ENCODE results near the gene RGS6.

The RGS6 gene

GRCh38 chr14:72608391-72609204 is 676.4 kb downstream of the RGS6 start:
- DNase-seq (ENCODE audit: low spot score) = peak; percentile 94

DNA sequence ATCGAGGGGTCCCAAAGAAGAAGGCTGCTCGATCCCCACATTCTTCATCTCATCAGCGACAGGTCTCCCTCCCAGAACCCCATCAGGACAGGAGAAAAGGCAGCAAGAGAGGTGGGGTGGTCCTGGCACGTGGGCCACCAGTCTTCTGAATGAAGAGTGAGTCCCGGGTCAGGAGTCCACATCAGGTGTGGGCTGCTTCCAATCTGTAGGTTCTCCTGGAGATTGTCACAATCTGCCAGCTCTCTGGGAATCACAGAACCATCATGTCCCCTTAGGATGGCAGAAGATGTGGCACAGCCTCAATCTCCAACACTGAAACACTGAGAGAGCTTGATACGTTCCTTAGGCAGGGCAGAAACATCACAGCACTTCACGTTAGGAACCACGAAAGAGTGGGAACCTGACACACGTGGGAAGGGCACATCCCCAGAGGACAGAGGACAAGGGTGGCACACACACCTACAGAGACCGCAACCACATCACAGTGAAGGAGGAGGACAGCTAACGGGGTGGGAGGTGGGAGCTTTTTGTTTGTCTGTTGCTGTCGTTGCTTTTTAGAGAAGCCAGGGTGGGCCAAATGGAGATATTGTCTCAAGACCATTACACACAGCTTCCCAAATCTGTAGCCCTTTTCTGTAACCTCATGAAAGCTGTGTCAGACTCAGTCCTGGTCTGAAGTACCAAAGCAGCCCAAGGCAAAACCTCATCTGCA is 677.1 kb downstream of the RGS6 start:
- no peak for DNase-seq (ENCODE audit: low spot score)

GRCh38 chr14:72610096-72610830 is 678.0 kb downstream of the RGS6 start:
- no peak for DNase-seq (ENCODE audit: low spot score)

DNA sequence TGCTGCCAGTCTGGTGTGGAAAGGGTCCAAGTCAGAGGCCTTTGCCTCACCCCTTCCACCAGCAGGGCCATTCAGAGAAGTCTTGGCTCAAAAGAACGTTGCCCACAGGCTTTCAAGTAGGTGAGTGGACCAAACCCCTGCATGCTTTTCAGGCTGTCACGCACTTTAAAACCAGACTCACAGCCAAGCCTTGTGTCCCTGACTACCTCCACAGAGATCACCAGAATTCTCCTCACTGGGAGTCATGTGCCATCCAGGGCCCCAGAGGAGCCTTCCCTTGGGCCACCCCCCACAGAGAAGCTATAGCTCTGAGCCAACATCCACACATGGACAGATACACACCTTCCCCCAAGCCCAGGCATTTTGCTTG is 678.6 kb downstream of the RGS6 start:
- DNase-seq (ENCODE audit: low spot score) = no peak

GRCh38 chr14:72611506-72611905 is 679.3 kb downstream of the RGS6 start:
- no peak for DNase-seq (ENCODE audit: low spot score)

DNA sequence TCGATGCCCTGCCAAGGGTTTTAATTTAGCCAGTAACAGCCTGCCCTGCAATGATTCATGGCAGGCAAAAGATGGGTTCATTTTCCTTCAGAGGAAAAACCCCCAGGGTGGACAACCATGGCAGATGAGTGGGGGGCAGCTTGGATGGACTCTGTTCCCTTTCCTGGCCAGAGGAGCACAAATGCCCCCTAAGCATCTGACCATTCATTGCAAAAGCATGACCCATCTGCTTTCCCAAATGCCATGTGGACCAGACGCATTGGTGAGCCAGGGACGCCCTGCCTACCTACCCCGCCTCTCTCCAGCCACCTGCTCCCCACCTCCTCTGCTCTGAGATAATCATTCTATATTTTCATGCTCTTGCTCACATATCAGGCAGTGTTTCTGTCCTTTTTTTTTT is 679.8 kb downstream of the RGS6 start:
- DNase-seq (ENCODE audit: low spot score) = no peak

GRCh38 chr14:72613231-72613974 is 681.2 kb downstream of the RGS6 start:
- DNase-seq (ENCODE audit: low spot score) = no peak

- no peak for DNase-seq (ENCODE audit: low spot score)
Observed at GRCh38 chr14:72613975-72614319, 681.7 kb downstream of the RGS6 start.

DNA sequence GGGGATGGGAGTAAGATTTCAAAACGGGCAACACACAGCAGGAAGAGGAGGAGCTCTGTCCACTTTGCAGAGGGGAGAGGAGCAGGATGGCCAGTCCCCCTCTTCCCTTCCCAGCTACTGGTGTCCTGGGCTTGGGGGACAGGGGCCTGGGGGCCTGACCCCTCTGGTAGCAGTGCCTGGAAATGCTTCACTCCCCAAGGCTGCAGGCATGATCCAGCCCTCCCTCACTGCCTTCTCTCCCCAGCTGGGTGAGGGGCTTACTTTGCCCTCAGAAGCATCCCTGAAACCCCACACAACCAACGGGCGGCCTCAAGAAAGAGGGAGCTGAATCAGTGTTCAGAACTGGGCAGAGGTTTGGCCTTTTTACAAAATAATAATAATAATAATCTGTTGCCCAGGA is 682.1 kb downstream of the RGS6 start:
- no peak for DNase-seq (ENCODE audit: low spot score)

- no peak for DNase-seq (ENCODE audit: low spot score)
Observed at GRCh38 chr14:72614891-72615415, 682.7 kb downstream of the RGS6 start.

DNA sequence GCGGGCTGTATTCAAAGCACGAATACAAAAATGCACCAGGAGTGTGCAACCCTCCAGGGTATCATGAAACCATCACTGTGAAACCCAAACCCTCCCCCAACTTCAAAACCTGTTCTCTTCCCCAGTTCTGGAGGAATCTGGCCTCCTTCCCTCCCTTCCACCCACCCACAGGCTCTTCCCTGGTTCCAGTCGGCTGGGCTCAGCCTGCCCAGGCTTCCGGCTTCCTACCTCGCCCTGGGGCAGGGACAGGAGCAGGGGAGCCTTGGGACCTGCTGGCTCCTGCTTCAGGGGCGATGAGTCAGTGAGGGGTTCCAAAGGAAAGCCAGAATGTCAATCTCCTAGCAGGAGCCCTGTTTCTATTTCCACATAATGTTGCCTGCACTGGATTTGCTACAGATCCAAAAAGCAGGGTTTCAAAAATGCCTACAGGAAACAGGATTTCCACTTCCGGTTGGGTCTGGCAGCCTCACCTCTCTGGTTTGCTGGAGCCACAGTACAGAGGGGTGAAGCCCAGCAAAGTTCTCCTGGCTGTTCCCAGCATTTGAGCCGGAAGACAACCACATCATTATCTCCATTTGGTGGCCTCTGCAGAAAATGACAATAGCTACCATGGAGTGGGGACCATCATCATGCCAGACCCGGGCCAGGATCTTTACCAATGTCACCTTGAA is 683.4 kb downstream of the RGS6 start:
- no peak for DNase-seq (ENCODE audit: low spot score)

Data from AG08395 (cell line).